Measurements from ENCODE around the gene VDR.

Gene VDR

DNA sequence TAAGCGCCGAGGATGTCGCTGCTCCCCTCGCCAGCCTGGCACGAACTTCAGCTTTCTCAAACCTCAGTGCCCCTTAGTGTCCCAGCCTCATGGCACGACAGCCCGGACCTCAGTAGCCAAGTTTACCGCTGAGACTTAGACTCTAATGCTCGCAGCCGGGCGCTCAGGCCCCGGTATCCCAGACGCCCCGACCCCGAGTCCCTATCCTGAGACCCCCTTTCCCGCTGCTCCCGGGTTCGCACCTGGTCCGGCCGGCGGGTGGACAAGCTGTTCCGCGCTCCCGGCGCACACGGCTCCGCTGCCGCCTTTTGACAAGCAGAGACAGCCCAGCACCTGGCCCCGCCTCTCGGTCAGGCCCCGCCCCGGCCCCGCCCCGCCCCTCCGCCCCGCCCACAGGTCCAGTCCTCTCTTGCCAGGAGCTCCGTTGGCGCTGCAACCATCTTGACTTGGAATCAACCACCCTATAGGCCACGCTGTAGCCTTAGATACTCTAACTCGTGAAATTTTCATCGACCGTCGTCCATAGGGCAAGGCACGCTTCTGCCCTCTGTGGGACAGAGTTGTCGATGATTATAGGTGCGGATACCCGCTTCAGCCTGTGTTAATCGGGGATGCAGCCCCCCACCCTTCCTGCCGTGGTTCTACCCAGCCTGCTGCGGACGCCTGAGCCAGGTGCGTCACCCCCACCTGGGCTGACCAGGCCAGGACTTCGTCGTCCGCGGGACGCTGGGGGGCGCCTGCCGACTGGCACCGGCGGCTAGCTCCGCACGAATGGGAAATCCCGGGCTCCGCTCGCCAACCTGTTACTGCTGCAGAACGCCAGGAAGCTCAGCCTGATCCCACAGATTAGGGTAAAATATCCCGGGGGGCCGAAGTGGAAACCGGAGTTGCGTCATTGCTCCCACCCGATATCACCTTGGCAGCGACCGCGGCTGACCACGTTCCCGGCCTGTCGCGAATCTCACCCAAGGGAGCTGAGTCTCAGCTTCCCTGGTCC, at the start of gene VDR:
VDR (minus strand) TSS at position 282 of the 997 bp plus-strand sequence. CDS start 25,881 bp downstream, outside the sequence.
- Histone ChIP-seq H3K4me3 (peak within 1 kb of the TSS; percentile 83), H3K9me3 (ENCODE audit: low read depth, low read length) (no peaks in the 10 kb centered on the region), H3K36me3 (ENCODE audit: insufficient read depth, low read length) (no peaks in the 10 kb centered on the region), H3K27ac (no peak within 1 kb of the TSS), H3K9ac (ENCODE audit: insufficient read length) (no peak within 1 kb of the TSS)
- DNase-seq (ENCODE audit: low read depth, low spot score), result no peak
- TF ChIP-seq EZH2 (IDR thresholded peaks at IDR 0.05) (no peak), FOXP2 (optimal IDR thresholded peaks at IDR 0.05; ENCODE audit: control extremely low read depth, extremely low read length, insufficient read depth) (no peak), POLR2AphosphoS5 (IDR thresholded peaks at IDR 0.05; ENCODE audit: borderline replicate concordance, low read depth, low read length) (no peak)

GRCh38 chr12:47954058-47954457, 49.3 kb upstream of the VDR start:
- Histone ChIP-seq H3K36me3 (ENCODE audit: insufficient read depth, low read length) (no peaks in the 10 kb centered on the region), H3K9me3 (ENCODE audit: low read depth, low read length) (no peaks in the 10 kb centered on the region), H3K4me3 (no peak overlapping the region), H3K9ac (ENCODE audit: insufficient read length) (no peak overlapping the region), H3K27ac (no peak overlapping the region)
- TF ChIP-seq EZH2 (IDR thresholded peaks at IDR 0.05) (no peak), FOXP2 (optimal IDR thresholded peaks at IDR 0.05; ENCODE audit: control extremely low read depth, extremely low read length, insufficient read depth) (no peak), POLR2AphosphoS5 (IDR thresholded peaks at IDR 0.05; ENCODE audit: borderline replicate concordance, low read depth, low read length) (no peak)
- no peak for DNase-seq (ENCODE audit: low read depth, low spot score)

DNA sequence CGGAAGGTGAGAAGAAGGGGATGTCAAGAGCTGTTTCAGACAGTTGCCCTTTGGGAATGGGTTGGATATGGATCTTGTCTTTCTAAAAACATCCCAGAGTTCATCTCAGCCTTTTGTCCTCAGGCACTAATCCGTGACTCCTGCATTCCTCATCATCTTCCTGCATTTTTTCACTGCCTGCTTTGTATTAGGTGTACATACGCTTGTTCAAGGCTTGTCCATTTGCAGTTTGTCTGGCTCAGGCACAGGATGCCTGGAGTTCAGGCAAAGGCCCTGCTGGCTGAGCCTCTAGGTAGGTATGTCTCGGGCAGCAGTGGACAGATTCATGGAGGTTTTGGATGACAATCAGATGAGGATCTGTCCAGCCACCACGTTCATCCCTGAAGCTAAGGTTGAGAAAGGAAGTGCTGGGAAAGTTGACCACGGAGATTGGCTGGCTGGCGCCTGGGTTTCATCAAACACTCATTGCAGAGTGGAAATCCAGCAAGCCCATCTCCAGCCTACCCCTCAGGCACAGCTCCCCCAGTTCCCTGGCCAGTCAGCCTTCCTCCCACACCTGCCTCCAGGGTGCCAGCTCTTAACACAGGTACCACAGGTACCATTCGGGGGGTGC, 46.2 kb upstream of the VDR start:
- no peaks in the 10 kb centered on the region for H3K36me3 ChIP-seq (ENCODE audit: insufficient read depth, low read length)
- no peak for DNase-seq (ENCODE audit: low read depth, low spot score)
- TF ChIP-seq POLR2AphosphoS5 (IDR thresholded peaks at IDR 0.05; ENCODE audit: borderline replicate concordance, low read depth, low read length) (no peak), EZH2 (IDR thresholded peaks at IDR 0.05) (no peak)
- H3K27ac ChIP-seq, result no peak overlapping the region
- H3K9ac ChIP-seq (ENCODE audit: insufficient read length), result no peak overlapping the region
- H3K4me3 ChIP-seq, result no peak overlapping the region
- H3K9me3 ChIP-seq (ENCODE audit: low read depth, low read length), result no peaks in the 10 kb centered on the region

DNA sequence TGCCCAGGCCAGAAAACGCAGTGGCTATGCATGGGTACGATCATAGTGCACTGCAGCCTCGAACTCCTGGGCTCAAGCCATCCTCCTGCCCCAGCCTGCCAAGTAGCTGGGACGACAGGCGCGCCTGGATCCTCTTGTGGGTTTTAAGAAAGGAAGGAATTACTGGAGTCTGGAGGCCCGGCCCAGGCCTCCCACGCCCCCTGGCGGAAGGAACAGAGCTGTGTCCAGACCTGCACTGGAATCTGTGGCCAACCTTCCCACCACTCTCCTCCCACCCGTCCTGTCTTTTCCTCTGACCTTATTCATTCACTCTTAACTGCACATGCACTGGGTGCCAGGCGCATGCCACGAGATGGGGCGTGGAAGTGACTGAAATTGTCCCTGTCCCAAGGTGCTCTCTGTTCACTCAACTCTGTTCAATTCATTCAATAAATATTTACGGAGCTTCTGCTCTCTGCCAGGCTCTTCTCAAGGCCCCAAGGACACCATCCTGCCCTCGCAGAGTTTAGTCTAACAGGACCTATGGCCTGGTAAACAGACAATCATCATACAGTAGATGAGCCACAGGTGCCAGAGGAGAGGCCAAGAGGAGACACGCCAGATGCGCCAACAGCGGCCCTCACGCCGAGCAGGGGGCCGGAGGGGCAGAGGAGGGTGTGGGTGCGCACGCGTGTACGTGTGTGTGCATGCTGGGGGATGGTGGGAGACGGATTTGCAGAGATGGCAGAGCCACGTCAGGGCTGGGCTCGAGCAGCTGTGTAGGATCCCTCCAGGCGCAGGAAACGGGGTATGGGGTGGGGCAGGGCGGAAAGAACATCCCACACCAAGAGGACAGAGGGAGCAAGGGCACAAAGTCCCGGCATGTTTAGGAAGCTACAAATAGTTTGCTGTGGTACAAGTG, 44.9 kb upstream of the VDR start:
- Histone ChIP-seq H3K9ac (ENCODE audit: insufficient read length) (no peak overlapping the region), H3K27ac (no peak overlapping the region), H3K9me3 (ENCODE audit: low read depth, low read length) (no peaks in the 10 kb centered on the region), H3K4me3 (no peak overlapping the region), H3K36me3 (ENCODE audit: insufficient read depth, low read length) (no peaks in the 10 kb centered on the region)
- no peak for DNase-seq (ENCODE audit: low read depth, low spot score)
- TF ChIP-seq FOXP2 (optimal IDR thresholded peaks at IDR 0.05; ENCODE audit: control extremely low read depth, extremely low read length, insufficient read depth), result no peak
- TF ChIP-seq EZH2 (IDR thresholded peaks at IDR 0.05), result no peak
- TF ChIP-seq POLR2AphosphoS5 (IDR thresholded peaks at IDR 0.05; ENCODE audit: borderline replicate concordance, low read depth, low read length), result no peak

- DNase-seq (ENCODE audit: low read depth, low spot score), result no peak
- Histone ChIP-seq H3K4me3 (no peak overlapping the region), H3K27ac (no peak overlapping the region), H3K9me3 (ENCODE audit: low read depth, low read length) (no peaks in the 10 kb centered on the region), H3K9ac (ENCODE audit: insufficient read length) (no peak overlapping the region), H3K36me3 (ENCODE audit: insufficient read depth, low read length) (no peaks in the 10 kb centered on the region)
- TF ChIP-seq EZH2 (IDR thresholded peaks at IDR 0.05) (no peak), POLR2AphosphoS5 (IDR thresholded peaks at IDR 0.05; ENCODE audit: borderline replicate concordance, low read depth, low read length) (no peak), FOXP2 (optimal IDR thresholded peaks at IDR 0.05; ENCODE audit: control extremely low read depth, extremely low read length, insufficient read depth) (no peak)
Observed at GRCh38 chr12:47947341-47947740, 42.5 kb upstream of the VDR start.

GRCh38 chr12:47946413-47947323, 41.9 kb upstream of the VDR start:
- H3K36me3 ChIP-seq (ENCODE audit: insufficient read depth, low read length), result no peaks in the 10 kb centered on the region
- no peak for DNase-seq (ENCODE audit: low read depth, low spot score)

GRCh38 chr12:47945341-47945728, 40.5 kb upstream of the VDR start:
- TF ChIP-seq EZH2 (IDR thresholded peaks at IDR 0.05), result no peak
- no peak for TF ChIP-seq POLR2AphosphoS5 (IDR thresholded peaks at IDR 0.05; ENCODE audit: borderline replicate concordance, low read depth, low read length)
- no peak for TF ChIP-seq FOXP2 (optimal IDR thresholded peaks at IDR 0.05; ENCODE audit: control extremely low read depth, extremely low read length, insufficient read depth)
- Histone ChIP-seq H3K27ac (no peak overlapping the region), H3K4me3 (no peak overlapping the region)

More at GRCh38 chr12:47946413-47947323, 41.9 kb upstream of the VDR start:
- Histone ChIP-seq H3K4me3 (no peak overlapping the region), H3K9me3 (ENCODE audit: low read depth, low read length) (no peaks in the 10 kb centered on the region), H3K27ac (no peak overlapping the region), H3K9ac (ENCODE audit: insufficient read length) (no peak overlapping the region)
- TF ChIP-seq EZH2 (IDR thresholded peaks at IDR 0.05) (no peak), POLR2AphosphoS5 (IDR thresholded peaks at IDR 0.05; ENCODE audit: borderline replicate concordance, low read depth, low read length) (no peak), FOXP2 (optimal IDR thresholded peaks at IDR 0.05; ENCODE audit: control extremely low read depth, extremely low read length, insufficient read depth) (no peak)

More at GRCh38 chr12:47945341-47945728, 40.5 kb upstream of the VDR start:
- no peak for DNase-seq (ENCODE audit: low read depth, low spot score)
- no peak overlapping the region for H3K9ac ChIP-seq (ENCODE audit: insufficient read length)
- no peaks in the 10 kb centered on the region for H3K36me3 ChIP-seq (ENCODE audit: insufficient read depth, low read length)
- H3K9me3 ChIP-seq (ENCODE audit: low read depth, low read length), result no peaks in the 10 kb centered on the region
